ENCODE measurements around the gene OR4C16.

Gene OR4C16, protein sequence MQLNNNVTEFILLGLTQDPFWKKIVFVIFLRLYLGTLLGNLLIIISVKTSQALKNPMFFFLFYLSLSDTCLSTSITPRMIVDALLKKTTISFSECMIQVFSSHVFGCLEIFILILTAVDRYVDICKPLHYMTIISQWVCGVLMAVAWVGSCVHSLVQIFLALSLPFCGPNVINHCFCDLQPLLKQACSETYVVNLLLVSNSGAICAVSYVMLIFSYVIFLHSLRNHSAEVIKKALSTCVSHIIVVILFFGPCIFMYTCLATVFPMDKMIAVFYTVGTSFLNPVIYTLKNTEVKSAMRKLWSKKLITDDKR

DNA sequence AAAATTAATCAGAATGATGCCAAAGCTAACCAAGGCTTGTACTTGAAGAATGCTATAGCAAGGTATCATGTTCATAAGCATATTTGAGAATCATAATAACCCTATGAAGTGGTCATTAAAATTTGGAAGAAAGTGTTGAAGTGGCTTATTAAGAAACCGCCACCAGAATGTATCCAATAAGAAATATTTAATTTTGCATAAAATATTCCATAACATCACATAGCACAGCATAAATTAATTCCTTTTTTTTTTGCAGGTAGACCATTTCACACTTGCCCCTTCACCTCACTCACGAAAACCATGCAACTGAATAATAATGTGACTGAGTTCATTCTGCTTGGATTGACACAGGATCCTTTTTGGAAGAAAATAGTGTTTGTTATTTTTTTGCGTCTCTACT, at the start of gene OR4C16:
Gene OR4C16 (plus strand): TSS at position 301 of the 400 bp plus-strand sequence. CDS start 0 bp downstream, at position 301.
- DNase-seq (ENCODE audit: low spot score), result no peak

DNA sequence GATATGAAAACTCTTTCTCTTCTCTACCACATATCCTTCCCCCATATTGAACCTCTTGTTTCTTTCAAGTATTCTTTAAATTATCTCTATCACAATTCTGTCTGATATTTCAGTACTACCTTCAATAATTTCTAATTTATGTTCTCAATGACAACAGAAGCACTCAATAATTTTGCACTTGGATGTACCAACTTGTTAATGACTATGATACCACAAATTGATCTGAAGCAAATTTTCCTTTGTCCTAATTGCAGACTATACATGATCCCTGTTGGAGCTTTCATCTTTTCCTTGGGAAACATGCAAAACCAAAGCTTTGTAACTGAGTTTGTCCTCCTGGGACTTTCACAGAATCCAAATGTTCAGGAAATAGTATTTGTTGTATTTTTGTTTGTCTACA, 17.8 kb upstream of the OR4C16 start, which contains the start of gene OR4C15:
Gene OR4C15 (plus strand): TSS at position 301 of the 400 bp plus-strand sequence. CDS start 0 bp downstream, at position 301.
- no peak for DNase-seq (ENCODE audit: low spot score)

DNA sequence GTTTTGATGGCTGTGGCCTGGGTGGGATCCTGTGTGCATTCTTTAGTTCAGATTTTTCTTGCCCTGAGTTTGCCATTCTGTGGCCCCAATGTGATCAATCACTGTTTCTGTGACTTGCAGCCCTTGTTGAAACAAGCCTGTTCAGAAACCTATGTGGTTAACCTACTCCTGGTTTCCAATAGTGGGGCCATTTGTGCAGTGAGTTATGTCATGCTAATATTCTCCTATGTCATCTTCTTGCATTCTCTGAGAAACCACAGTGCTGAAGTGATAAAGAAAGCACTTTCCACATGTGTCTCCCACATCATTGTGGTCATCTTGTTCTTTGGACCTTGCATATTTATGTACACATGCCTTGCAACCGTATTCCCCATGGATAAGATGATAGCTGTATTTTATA, 620 bp downstream of the OR4C16 start:
- no peak for DNase-seq (ENCODE audit: low spot score)

DNA sequence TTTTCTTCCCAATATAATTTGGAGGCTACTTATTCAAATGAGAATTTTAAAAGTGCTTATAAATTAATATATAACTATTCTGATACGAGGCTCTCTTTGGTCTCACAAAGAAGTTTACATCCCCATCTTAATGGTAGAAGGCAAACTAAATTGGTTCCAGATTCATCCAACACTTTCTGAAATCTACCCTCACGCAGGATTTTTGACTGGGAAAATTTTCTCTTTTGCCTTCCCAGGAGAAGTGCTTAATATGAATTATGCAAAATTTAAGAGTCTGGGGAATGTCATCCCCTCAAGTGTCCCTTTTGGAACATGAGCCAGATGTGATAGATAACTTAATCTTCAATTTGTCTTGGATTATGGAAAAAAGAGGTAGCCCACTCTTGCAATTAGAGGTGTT, 35.6 kb downstream of the OR4C16 start, which contains the start of gene OR4C11:
Gene OR4C11 (minus strand): TSS at position 101 of the 400 bp plus-strand sequence. CDS start 3,272 bp downstream, outside the sequence.
- no peak for DNase-seq (ENCODE audit: low spot score)

Data from COLO829 (cell line).